Retina (tissue), 1 donor: ENCODE data around the gene MAPRE3.
"Not testable (repeated sequence)": the region's sequence is repeated elsewhere in the genome, so short reads cannot be mapped to it uniquely, and the experiment has no call there.

Experiments
- DNase-seq: peaks from one replicate; pipeline ENCODE4 v3.0.0-alpha.2; 2016

MAPRE3 gene

GRCh38 chr2:27071990-27072830 is 101.8 kb downstream of the MAPRE3 start:
- peak; percentile 71 for DNase-seq

- DNase-seq = no peak
Measured at GRCh38 chr2:27072920-27073319, 102.5 kb downstream of the MAPRE3 start.

- no peak for DNase-seq
Measured at GRCh38 chr2:27073782-27074181, 103.3 kb downstream of the MAPRE3 start.

- no peak for DNase-seq
Measured at GRCh38 chr2:27074738-27075565, 104.5 kb downstream of the MAPRE3 start.

- DNase-seq = not testable (repeated sequence)
Measured at GRCh38 chr2:27075566-27075871, 105.1 kb downstream of the MAPRE3 start.

- no peak for DNase-seq
Measured at GRCh38 chr2:27076323-27076722, 105.9 kb downstream of the MAPRE3 start.
